ENCODE data around the gene ARFGAP1.
A peak's percentile ranks its signal among the peaks of the same experiment; 100 is the strongest.

ARFGAP1 gene

GRCh38 chr20:63272105-63273058 lies at the start of gene ARFGAP1:
Gene ARFGAP1, plus strand, starts transcription at chr20:63272813. Its CDS starts 2,768 bp downstream, at chr20:63275581.
- DNase-seq (ENCODE audit: low read depth, low spot score): peak; percentile 71

- no peak for DNase-seq (ENCODE audit: low read depth, low spot score)
Measured at GRCh38 chr20:63223121-63223825, 49.3 kb upstream of the ARFGAP1 start.

DNA sequence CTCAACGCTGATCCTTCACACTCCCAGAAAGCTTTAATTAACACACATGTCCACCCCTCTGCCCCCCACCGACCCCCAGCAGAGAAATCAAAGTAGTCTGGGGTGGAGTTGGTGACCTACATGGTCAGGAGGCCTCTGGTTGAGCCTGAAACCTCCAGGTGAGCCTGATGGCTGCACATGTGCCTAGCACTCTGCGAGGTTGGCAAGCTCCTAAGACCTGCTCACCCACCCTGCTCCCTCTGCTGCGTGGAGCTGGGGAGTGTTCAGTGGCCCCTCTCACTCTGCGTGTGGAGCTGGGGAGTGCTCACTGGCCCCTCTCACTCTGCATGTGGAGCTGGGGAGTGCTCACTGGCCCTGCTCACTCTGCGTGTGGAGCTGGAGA lies 48.8 kb upstream of the ARFGAP1 start:
- DNase-seq (ENCODE audit: low read depth, low spot score): no peak

DNA sequence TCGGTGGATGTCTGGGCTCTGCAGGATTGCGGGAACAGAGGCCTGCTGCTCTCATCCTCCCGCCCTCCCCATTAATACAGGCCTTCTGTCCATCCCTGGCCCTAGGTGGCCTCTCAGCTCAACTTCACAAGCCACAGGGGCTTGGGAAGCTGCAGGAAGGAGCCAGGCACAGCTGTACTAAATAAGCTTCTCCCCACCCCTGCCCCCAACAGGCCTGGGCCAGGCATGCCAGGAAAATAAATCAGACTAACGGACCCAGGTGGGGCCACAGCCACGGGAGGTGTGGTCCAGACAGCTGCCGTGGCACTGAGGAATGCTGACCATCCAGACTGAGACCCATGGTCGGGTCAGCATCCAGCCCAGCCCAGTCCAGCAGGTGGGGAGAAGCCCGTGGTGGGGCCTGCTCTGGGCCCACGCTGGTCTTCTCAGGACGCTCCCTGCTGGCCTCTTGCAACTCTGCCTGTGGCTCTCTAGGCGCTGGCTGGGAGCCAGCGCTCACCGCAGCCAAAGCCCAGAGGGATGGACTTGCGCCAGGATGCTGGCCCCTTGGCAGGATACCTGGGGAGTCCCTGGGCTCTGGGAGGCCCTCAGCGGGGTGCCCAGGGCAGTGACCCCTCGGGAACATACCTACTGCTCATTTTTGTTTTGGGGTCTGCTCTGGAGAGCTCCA lies 48.1 kb upstream of the ARFGAP1 start:
- DNase-seq (ENCODE audit: low read depth, low spot score): no peak

- no peak for DNase-seq (ENCODE audit: low read depth, low spot score)
Measured at GRCh38 chr20:63225082-63225454, 47.5 kb upstream of the ARFGAP1 start.

DNA sequence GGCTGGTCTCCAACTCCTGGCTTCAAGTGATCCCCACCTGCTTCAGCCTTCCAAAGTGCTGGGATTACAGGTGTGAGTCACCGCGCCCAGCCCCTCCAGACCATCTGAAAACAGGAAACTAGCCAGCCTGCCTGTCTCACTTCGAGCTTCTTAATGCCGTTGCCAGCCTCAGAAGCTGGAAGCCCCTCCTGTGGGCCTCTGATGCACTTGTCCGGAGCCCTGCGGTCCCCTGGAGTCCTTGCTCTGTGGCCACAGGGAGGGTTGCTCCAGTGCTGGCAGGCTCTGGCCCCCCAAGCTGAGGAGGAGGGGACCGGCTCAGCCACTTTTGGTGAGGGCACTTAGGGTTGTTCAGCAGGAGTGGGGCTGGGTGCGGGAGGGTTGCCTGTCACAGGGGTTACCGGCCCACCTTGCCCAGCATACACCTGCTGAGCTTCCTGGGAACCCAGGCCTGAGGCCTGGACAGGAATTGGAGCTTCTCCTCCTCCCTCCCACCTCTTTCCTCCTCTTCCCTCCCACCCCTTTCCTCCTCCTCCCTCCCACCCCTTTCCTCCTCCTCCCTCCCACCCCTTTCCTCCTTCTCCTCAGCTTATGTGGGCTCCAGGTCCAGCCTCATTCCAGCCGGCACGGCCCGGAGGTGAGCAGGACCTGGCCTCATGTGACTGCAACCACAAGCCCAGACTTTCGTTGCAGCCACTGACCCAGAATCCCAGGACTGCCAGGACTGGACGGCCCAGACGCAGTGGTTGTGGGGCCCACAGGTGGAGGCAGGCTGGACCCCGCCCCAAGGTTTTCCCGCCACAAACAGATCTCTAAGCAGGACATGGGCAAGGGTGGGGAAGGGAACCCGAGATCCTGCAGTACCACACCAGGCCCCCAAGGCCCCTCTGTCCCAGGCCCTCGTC lies 46.3 kb upstream of the ARFGAP1 start:
- DNase-seq (ENCODE audit: low read depth, low spot score): no peak

- DNase-seq (ENCODE audit: low read depth, low spot score): no peak
Measured at GRCh38 chr20:63227260-63227659, 45.4 kb upstream of the ARFGAP1 start.

GRCh38 chr20:63228806-63229205 lies 43.8 kb upstream of the ARFGAP1 start:
- DNase-seq (ENCODE audit: low read depth, low spot score): no peak

GRCh38 chr20:63230800-63231268 lies 41.8 kb upstream of the ARFGAP1 start:
- DNase-seq (ENCODE audit: low read depth, low spot score): no peak

GRCh38 chr20:63232235-63233060 lies 40.2 kb upstream of the ARFGAP1 start:
- no peak for DNase-seq (ENCODE audit: low read depth, low spot score)

- DNase-seq (ENCODE audit: low read depth, low spot score): no peak
Measured at GRCh38 chr20:63233061-63233344, 39.6 kb upstream of the ARFGAP1 start.

DNA sequence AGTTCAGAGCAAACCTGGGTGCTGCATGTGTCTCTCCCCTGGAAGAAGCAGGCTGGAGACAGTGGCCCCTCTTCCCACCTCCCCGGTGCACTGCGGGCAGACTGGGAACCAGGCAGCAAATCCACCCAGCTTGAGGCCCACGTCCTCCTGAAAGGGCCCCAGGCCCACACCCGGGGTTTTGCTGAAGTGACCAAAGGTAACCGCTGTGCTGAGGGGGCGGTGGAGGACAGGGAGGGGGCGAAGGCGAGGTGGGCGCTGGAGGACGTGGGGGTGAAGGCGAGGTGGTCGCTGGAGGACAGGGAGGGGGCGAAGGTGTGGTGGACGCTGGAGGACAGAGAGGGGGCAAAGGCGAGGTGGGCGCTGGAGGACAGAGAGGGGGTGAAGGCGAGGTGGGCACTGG lies 38.7 kb upstream of the ARFGAP1 start:
- DNase-seq (ENCODE audit: low read depth, low spot score): no peak

GRCh38 chr20:63234693-63235398 lies 37.8 kb upstream of the ARFGAP1 start:
- no peak for DNase-seq (ENCODE audit: low read depth, low spot score)

DNA sequence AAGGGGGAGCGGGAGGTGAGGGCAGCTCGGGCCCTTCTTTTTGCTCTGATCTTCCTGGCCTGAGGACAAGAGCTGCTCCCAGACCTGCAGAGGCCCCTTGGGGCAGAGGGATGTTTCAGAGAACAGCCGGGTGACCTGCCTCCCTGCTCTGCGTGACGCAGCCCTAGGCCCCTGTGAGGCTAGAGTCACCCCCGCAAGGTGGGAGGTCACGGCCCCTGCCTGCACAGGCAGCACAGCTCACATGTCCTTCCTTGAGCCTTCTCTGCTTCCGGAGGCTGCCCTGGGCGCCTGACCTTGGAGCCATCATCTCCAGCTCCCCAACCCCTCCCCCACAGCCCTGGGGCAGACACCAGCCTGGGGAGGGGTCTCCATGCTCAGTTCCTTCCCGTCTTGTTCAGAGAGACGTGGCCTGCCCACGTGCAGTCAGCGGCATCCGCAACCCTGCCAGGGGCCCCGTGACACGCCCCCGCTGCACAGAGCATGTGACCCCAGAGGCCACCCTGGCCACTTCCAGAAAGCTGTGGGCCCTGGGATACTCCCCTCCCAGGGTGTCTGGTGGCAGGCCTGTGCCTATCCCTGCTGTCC lies 37.1 kb upstream of the ARFGAP1 start, which contains the start of gene BIRC7:
Gene BIRC7 (plus strand): TSS at position 507 of the 585 bp plus-strand sequence. CDS start 192 bp downstream, outside the sequence.
- no peak for DNase-seq (ENCODE audit: low read depth, low spot score)

- DNase-seq (ENCODE audit: low read depth, low spot score): no peak
Measured at GRCh38 chr20:63236116-63236837, 36.3 kb upstream of the ARFGAP1 start.

- no peak for DNase-seq (ENCODE audit: low read depth, low spot score)
Measured at GRCh38 chr20:63238031-63238430, 34.6 kb upstream of the ARFGAP1 start.

DNA sequence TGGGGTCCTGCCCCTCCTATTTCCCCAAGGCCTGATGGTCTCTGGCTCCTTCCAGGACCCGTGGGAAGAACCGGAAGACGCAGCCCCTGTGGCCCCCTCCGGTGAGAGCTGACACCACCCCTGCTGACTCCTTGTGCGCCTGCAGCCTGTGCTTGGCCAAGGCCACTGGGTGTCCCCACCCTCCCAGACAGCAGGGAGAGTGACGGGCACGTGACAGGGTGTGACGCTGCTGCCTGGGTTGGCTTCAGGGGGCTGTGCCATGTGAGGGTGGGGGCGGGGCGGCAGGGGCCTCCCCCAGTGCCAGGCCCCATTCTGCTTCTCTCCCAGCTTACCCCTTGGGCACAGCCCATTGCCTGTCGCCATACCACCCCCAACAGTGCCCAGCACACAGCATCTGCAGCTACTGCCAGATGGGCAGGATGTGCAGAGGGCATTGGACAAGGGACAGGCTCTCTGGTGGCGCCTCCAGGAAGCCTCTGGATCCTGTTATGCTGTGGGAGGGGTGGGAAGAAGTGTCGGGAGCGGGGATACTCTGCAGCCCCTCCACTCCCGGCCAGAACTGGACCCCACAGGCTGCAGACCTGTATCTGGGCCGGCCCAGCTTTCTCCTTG lies 34.0 kb upstream of the ARFGAP1 start:
- no peak for DNase-seq (ENCODE audit: low read depth, low spot score)

DNA sequence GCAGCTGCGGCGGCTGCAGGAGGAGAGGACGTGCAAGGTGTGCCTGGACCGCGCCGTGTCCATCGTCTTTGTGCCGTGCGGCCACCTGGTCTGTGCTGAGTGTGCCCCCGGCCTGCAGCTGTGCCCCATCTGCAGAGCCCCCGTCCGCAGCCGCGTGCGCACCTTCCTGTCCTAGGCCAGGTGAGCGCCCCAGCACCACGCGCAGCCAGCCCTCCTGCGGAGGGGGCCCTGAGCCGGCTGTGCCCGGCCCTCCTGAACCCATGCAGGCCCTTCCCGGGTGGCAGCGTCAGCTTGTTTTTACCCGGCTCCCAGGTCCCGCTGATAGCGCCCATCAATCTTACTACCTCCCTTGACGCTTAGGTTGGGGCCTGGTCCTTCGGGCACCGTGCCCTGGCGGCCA lies 33.2 kb upstream of the ARFGAP1 start:
- DNase-seq (ENCODE audit: low read depth, low spot score): no peak

All from activated CD4-positive, CD25-positive, alpha-beta regulatory T cell treated with anti-CD3 and anti-CD28 coated beads, Interleukin-2, amount 50 U/mL, for 16 hours (primary cell).